K562 (cell line): ENCODE measurements around the gene ERAL1. TPM values are rescaled to one million over a fixed set of nuclear protein-coding genes. Genes with fewer than 3 reads are reported as not detected.
A peak's percentile ranks its signal among the peaks of the same experiment; 100 is the strongest.

ENCODE experiments used
- ATAC-seq: fragments of 200-7000 bp; cut with Tn5 transposase; 3 replicates; pipeline ENCODE4 v1.9.1; 2020; ENCODE audit warnings: moderate library complexity
- BruUV-seq: library from RNA; stranded (reverse); fragments of 400-500 nt; replicated peaks from 2 replicates; lab custom pipeline; 2021; lab: Mats Ljungman, UMichigan
- CTCF ChIA-PET: fragments of 300-600 bp; formaldehyde crosslinking; extraction: SDS; loops from one replicate; lab custom pipeline; 2021; ENCODE audit warnings: low intra/inter-chr PET ratio; lab: Yijun Ruan, JAX
- POLR2A ChIA-PET: fragments of 300-600, 350-650 bp; sonication (Branson Sonifier 250); formaldehyde crosslinking; extraction: SDS; loops from one replicate; lab custom pipeline; 2021; ENCODE audit warnings: antibody characterized with exemption, inconsistent platforms; lab: Yijun Ruan, JAX
- DNase-seq, 4 experiments: peaks; one replicate each; pipeline versions ENCODE4 v3.0.0 to v3.0.0-alpha.2; 2011 to 2018; ENCODE audit warnings: low spot score in 3 of 4, mixed read lengths in 3 of 4; ENCODE audit errors: extremely low read depth in 1 of 4
- FAIRE-seq: peaks from 2 replicates; lab custom pipeline; 2011; peaks lifted over from hg19 to GRCh38; lab: Jason Lieb, UNC
- H2AFZ ChIP-seq: 2 replicates; pipeline ENCODE4 v1.6.0; 2011; ENCODE audit warnings: low read depth, low read length, control low read depth, inconsistent platforms
- H3K27ac ChIP-seq: fragments of 200-600 bp; 3 replicates; pipeline ENCODE4 v1.8.0; 2011; ENCODE audit warnings: low read depth, mild to moderate bottlenecking, control low read depth, inconsistent platforms, low read length, moderate library complexity, mixed read lengths; ENCODE audit errors: extremely low read depth
- H3K27me3 ChIP-seq, 2 experiments: fragments of 300-600 bp in 1 of 2; 2 replicates in 1 of 2; 3 replicates in 1 of 2; pipeline versions ENCODE4 v1.6.0 to v1.8.0; 2011; ENCODE audit warnings: inconsistent platforms in 2 of 2, low read length in 2 of 2, mild to moderate bottlenecking in 1 of 2, mixed read lengths in 1 of 2, moderate library complexity in 1 of 2; ENCODE audit not compliant: control insufficient read depth in 2 of 2, insufficient read depth in 2 of 2
- H3K36me3 ChIP-seq: fragments of 300-600 bp; 3 replicates; pipeline ENCODE4 v1.8.0; 2011; ENCODE audit warnings: mild to moderate bottlenecking, low read length, inconsistent platforms; ENCODE audit not compliant: control insufficient read depth, insufficient read depth
- H3K4me1 ChIP-seq, 2 experiments: fragments of 200-600 bp in 1 of 2; replicated peaks in 1 of 2; 2 replicates in 1 of 2; 3 replicates in 1 of 2; pipeline versions ENCODE4 v1.5.1 to v1.8.0; 2011; ENCODE audit warnings: inconsistent platforms in 2 of 2, low read length in 2 of 2, mild to moderate bottlenecking in 1 of 2, mixed read lengths in 1 of 2, moderate library complexity in 1 of 2; ENCODE audit not compliant: control insufficient read depth in 2 of 2, insufficient read depth in 2 of 2
- H3K4me2 ChIP-seq: 2 replicates; pipeline ENCODE4 v1.6.1; 2011; ENCODE audit warnings: low read length, control low read depth, inconsistent platforms, mixed read lengths; ENCODE audit not compliant: insufficient read depth
- H3K4me3 ChIP-seq: fragments of 200-600 bp; sonication (generic), shearing (Covaris generic); 2 replicates; pipeline ENCODE4 v1.5.1; 2016; ENCODE audit warnings: control low read depth, inconsistent platforms
- H3K79me2 ChIP-seq: fragments of 200-600 bp; 3 replicates; pipeline ENCODE4 v1.8.0; 2011; ENCODE audit warnings: low read length, inconsistent platforms; ENCODE audit not compliant: control insufficient read depth, insufficient read depth
- H3K9ac ChIP-seq, 2 experiments: 2 replicates each; pipeline versions ENCODE4 v1.6.0 to v1.6.1; 2011; ENCODE audit warnings: low read depth in 2 of 2, low read length in 2 of 2, control low read depth in 1 of 2, inconsistent platforms in 1 of 2, mild to moderate bottlenecking in 1 of 2, mixed read lengths in 1 of 2; ENCODE audit not compliant: insufficient read depth in 1 of 2
- H3K9me1 ChIP-seq: one replicate; pipeline ENCODE4 v1.6.0; 2011; ENCODE audit warnings: inconsistent platforms, mild to moderate bottlenecking, low read length, moderate library complexity; ENCODE audit not compliant: control insufficient read depth, insufficient read depth
- H3K9me3 ChIP-seq: replicated peaks from 2 replicates; pipeline ENCODE4 v1.5.1; 2011; ENCODE audit warnings: low read depth, low read length, inconsistent platforms; ENCODE audit not compliant: control insufficient read depth, insufficient read depth
- H4K20me1 ChIP-seq: replicated peaks from 2 replicates; pipeline ENCODE4 v1.6.1; 2011; ENCODE audit warnings: low read length, inconsistent platforms, mixed read lengths; ENCODE audit not compliant: control insufficient read depth, insufficient read depth
- ARHGAP35 ChIP-seq: fragments of 450-650 bp; IDR thresholded peaks from 2 replicates; pipeline ENCODE4 v1.6.1; 2018; ENCODE audit not compliant: partially characterized antibody
- BACH1 ChIP-seq: fragments of 200-800 bp; sonication (Bioruptor generic); IDR thresholded peaks from 2 replicates; pipeline ENCODE4 v1.6.1; 2016; ENCODE audit warnings: missing genetic modification characterization, missing compliant biosample characterization
- BCOR ChIP-seq: fragments of 450-650 bp; IDR thresholded peaks from 2 replicates; pipeline ENCODE4 v1.6.1; 2016
- C11orf30 ChIP-seq: fragments of 450-650 bp; IDR thresholded peaks from 2 replicates; pipeline ENCODE4 v1.6.1; 2016; ENCODE audit warnings: low read depth, mild to moderate bottlenecking
- CSDE1 ChIP-seq, 2 experiments: fragments of 450-650 bp; IDR thresholded peaks; 2 replicates each; pipeline ENCODE4 v1.6.1; 2016; ENCODE audit warnings: mild to moderate bottlenecking in 1 of 2
- MAFF ChIP-seq: IDR thresholded peaks from 2 replicates; pipeline ENCODE4 v1.6.1; 2012; ENCODE audit warnings: low read length, improper control_type of control experiment
- MAFG ChIP-seq: fragments of 450-650 bp; conservative IDR thresholded peaks from 2 replicates; pipeline ENCODE4 v1.6.1; 2016; ENCODE audit warnings: missing genetic modification characterization, missing compliant biosample characterization
- MAFK ChIP-seq: IDR thresholded peaks from 2 replicates; pipeline ENCODE4 v1.6.1; 2011; ENCODE audit warnings: low read length, improper control_type of control experiment
- MEF2D ChIP-seq: conservative IDR thresholded peaks from 2 replicates; pipeline ENCODE4 v1.6.1; 2016; ENCODE audit warnings: low read depth, missing genetic modification characterization, missing compliant biosample characterization
- MNT ChIP-seq, 2 experiments: fragments of 450-650 bp; conservative IDR thresholded peaks; 2 replicates each; pipeline ENCODE4 v1.6.1; 2017; ENCODE audit warnings: mild to moderate bottlenecking in 2 of 2, moderate library complexity in 2 of 2
- NFE2 ChIP-seq: IDR thresholded peaks from 2 replicates; pipeline ENCODE4 v1.6.1; 2014; ENCODE audit warnings: antibody characterized with exemption, low read depth
- TAL1 ChIP-seq: fragments of 450-650 bp; IDR thresholded peaks from 2 replicates; pipeline ENCODE4 v1.6.1; 2016; ENCODE audit warnings: mild to moderate bottlenecking
- TARDBP ChIP-seq: fragments of 450-650 bp; IDR thresholded peaks from 2 replicates; pipeline ENCODE4 v1.6.1; 2016
- TRIM24 ChIP-seq, 2 experiments: fragments of 450-650 bp; IDR thresholded peaks; 2 replicates each; pipeline ENCODE4 v1.6.1; 2016
- XRCC3 ChIP-seq: fragments of 450-650 bp; IDR thresholded peaks from 2 replicates; pipeline ENCODE4 v1.6.1; 2017; ENCODE audit warnings: mild to moderate bottlenecking, moderate library complexity
- ZBTB26 ChIP-seq: fragments of 450-650 bp; formaldehyde crosslinking; IDR thresholded peaks from 2 replicates; pipeline ENCODE4 v1.4.0; 2022; ENCODE audit warnings: missing genetic modification characterization
- ZBTB5 ChIP-seq: fragments of 450-650 bp; IDR thresholded peaks from 2 replicates; pipeline ENCODE4 v1.6.1; 2017; ENCODE audit warnings: antibody characterized with exemption
- WGBS: fragments of 100-300 bp; shearing (Covaris generic); methylation state at CpG from one replicate; pipeline ENCODE4 v1.1.6; 2016; ENCODE audit warnings: low coverage, mixed read lengths; ENCODE audit not compliant: insufficient coverage; ENCODE audit errors: missing lambda C conversion rate; 5-methylcytosine and 5-hydroxymethylcytosine counted together
- in situ Hi-C: fragments of 300-500 bp; cut with MboI; formaldehyde crosslinking; loops from 4 replicates; pipeline ENCODE4 v1.15.0; 2018; ENCODE audit warnings: inconsistent platforms, mixed read lengths
- intact Hi-C: fragments of 100-400 bp; cut with micrococcal nuclease; formaldehyde crosslinking; loops from 2 replicates; pipeline ENCODE4 v1.14.2; 2022
- polyA plus RNA-seq, 8 experiments: library from polyadenylated mRNA; depleted of rRNA in 4 of 8; stranded (reverse) in 5 of 8; unstranded in 3 of 8; fragments of >200 nt; fragmentation: Nextera tagmentation in 2 of 8; fragmentation: Illumina TruSeq in 1 of 8; extraction: Ambion mirVana in 2 of 8; extraction: Trizol in 1 of 8; gene quantifications; 2 replicates each; pipeline versions ENCODE4 v1.2.1 to v1.2.3, GENCODE V29; 2011 to 2014; ENCODE audit warnings: inconsistent platforms in 1 of 8, missing spikeins in 1 of 8
- total RNA-seq, 7 experiments: library from RNA; depleted of rRNA in 6 of 7; stranded (reverse); fragments of >200 nt in 6 of 7; fragmentation: Illumina TruSeq in 2 of 7; extraction: Trizol in 2 of 7; gene quantifications; 2 replicates each; pipeline versions ENCODE4 v1.2.1 to v1.2.3, GENCODE V29; 2011 to 2021; ENCODE audit warnings: low replicate concordance in 1 of 7

The ERAL1 gene
- total and polyA plus RNA-seq, 9 of the 15 experiments (the other 6 are each of a cell fraction or from before 2014, with no cell fraction given): 37.5 to 351 (median 106) TPM

- Histone ChIP-seq H3K9me1 (no peaks in the 10 kb centered on the region), H3K27me3 (no peaks in the 10 kb centered on the region), H3K79me2 (peaks cover 94% of the 10 kb centered on the region), H3K36me3 (peaks cover 42% of the 10 kb centered on the region), H3K4me2 (no peak overlapping the region), H3K9ac (no peak overlapping the region), H3K9me3 (no peaks in the 10 kb centered on the region), H4K20me1 (no peaks in the 10 kb centered on the region), H3K4me1 (peaks cover 8 to 16% of the 10 kb centered on the region in 2 experiments), H2AFZ (no peak overlapping the region), H3K27ac (no peak overlapping the region), H3K4me3 (no peak overlapping the region)
- ChIA-PET POLR2A (interaction anchor here (1.2 to 2.3 kb wide), 2 partner anchors 9 to 20 kb away, joined by 4 to 6 read pairs; no protein-coding TSS in a partner anchor), CTCF (no interaction called here)
- DNase-seq (peak in 1 of 4 experiments; percentile 12), FAIRE-seq (no peak), ATAC-seq (no peak)
- BruUV-seq: no TSS peak
- intact Hi-C loops (no loop called here), in situ Hi-C loops (no loop called here)
- WGBS: 95% methylated on average over 1 of the region's 1 CpG
- TF ChIP-seq TAL1 (0 out of 2 replicates have a peak, but pooled peaks have one; percentile 18), XRCC3 (no peak), ZBTB26 (0 out of 2 replicates have a peak, but pooled peaks have one; percentile 35), MAFG (tag) (peak; percentile 100), MEF2D (tag) (no peak), ARHGAP35 (peak; percentile 61), BCOR (peak; percentile 18; the same call in 1 of the 2 replicates), MAFK (peak; percentile 100), TARDBP (0 out of 2 replicates have a peak, but pooled peaks have one; percentile 38), TRIM24 (IDR thresholded peaks at IDR 0.05) (0 out of 4 replicates have a peak, but pooled peaks of 1 of the 2 experiments have one; percentile 15), BACH1 (tag) (peak; percentile 58; the same call in 1 of the 2 replicates), C11orf30 (peak; percentile 100), CSDE1 (IDR thresholded peaks at IDR 0.05) (0 out of 4 replicates have a peak, but pooled peaks of 1 of the 2 experiments have one; percentile 35), MAFF (peak; percentile 100), ZBTB5 (peak; percentile 35; the same call in 1 of the 2 replicates), MNT (conservative IDR thresholded peaks at IDR 0.05) (0 out of 4 replicates have a peak, but pooled peaks of 1 of the 2 experiments have one; percentile 11), NFE2 (peak; percentile 21; the same call in 1 of the 2 replicates)
These were observed 20.4 kb upstream of the ERAL1 start for GRCh38 chr17:28834420-28834819.
